HL-60 (cell line): ENCODE data around the gene GSTP1.

ENCODE experiments used
- DNase-seq, 2 experiments: peaks; one replicate each; pipeline ENCODE4 v3.0.0-alpha.2; 2010 to 2020; ENCODE audit warnings: low read depth in 1 of 2, low spot score in 1 of 2
- H3K27ac ChIP-seq: fragments of 250-450 bp; sonication (Bioruptor Pico); replicated peaks from 2 replicates; pipeline ENCODE4 v1.5.1; 2020; ENCODE audit warnings: mild to moderate bottlenecking, moderate library complexity
- H3K27me3 ChIP-seq: fragments of 250-450 bp; sonication (Bioruptor Pico); 2 replicates; pipeline ENCODE4 v1.5.1; 2021; ENCODE audit warnings: mild to moderate bottlenecking, moderate library complexity; ENCODE audit not compliant: insufficient read depth, poor library complexity, severe bottlenecking
- H3K4me3 ChIP-seq: replicated peaks from 2 replicates; pipeline ENCODE4 v1.5.1; 2011; ENCODE audit warnings: mild to moderate bottlenecking, control low read depth, low read length; ENCODE audit not compliant: insufficient read depth
- GABPA ChIP-seq: IDR thresholded peaks from 2 replicates; pipeline ENCODE4 v1.6.1; 2012; ENCODE audit warnings: low read depth
- POLR2AphosphoS5 ChIP-seq: IDR thresholded peaks from 2 replicates; pipeline ENCODE4 v1.6.1; 2012; ENCODE audit warnings: low read depth
- REST ChIP-seq: IDR thresholded peaks from 2 replicates; pipeline ENCODE4 v1.6.1; 2012; ENCODE audit warnings: low read depth; ENCODE audit not compliant: insufficient replicate concordance
- SPI1 ChIP-seq: IDR thresholded peaks from 2 replicates; pipeline ENCODE4 v1.6.1; 2012; ENCODE audit warnings: low read depth, mild to moderate bottlenecking, borderline replicate concordance
- TF ChIP-seq, protein P1 (sequence below): IDR thresholded peaks from one replicate; pipeline ENCODE4 v1.5.1; 2011; ENCODE audit warnings: low read length, control low read depth, inconsistent platforms; ENCODE audit not compliant: insufficient read depth

Gene GSTP1

GRCh38 chr11:67611165-67611564 is 27.6 kb downstream of the GSTP1 start:
- no peak for DNase-seq
- Histone ChIP-seq H3K4me3 (no peak overlapping the region), H3K27me3 (no peaks in the 10 kb centered on the region), H3K27ac (no peak overlapping the region)
- TF ChIP-seq, protein P1, sequence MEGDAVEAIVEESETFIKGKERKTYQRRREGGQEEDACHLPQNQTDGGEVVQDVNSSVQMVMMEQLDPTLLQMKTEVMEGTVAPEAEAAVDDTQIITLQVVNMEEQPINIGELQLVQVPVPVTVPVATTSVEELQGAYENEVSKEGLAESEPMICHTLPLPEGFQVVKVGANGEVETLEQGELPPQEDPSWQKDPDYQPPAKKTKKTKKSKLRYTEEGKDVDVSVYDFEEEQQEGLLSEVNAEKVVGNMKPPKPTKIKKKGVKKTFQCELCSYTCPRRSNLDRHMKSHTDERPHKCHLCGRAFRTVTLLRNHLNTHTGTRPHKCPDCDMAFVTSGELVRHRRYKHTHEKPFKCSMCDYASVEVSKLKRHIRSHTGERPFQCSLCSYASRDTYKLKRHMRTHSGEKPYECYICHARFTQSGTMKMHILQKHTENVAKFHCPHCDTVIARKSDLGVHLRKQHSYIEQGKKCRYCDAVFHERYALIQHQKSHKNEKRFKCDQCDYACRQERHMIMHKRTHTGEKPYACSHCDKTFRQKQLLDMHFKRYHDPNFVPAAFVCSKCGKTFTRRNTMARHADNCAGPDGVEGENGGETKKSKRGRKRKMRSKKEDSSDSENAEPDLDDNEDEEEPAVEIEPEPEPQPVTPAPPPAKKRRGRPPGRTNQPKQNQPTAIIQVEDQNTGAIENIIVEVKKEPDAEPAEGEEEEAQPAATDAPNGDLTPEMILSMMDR = no peak
- TF ChIP-seq REST (no peak), GABPA (no peak), POLR2AphosphoS5 (no peak), SPI1 (no peak)

DNA sequence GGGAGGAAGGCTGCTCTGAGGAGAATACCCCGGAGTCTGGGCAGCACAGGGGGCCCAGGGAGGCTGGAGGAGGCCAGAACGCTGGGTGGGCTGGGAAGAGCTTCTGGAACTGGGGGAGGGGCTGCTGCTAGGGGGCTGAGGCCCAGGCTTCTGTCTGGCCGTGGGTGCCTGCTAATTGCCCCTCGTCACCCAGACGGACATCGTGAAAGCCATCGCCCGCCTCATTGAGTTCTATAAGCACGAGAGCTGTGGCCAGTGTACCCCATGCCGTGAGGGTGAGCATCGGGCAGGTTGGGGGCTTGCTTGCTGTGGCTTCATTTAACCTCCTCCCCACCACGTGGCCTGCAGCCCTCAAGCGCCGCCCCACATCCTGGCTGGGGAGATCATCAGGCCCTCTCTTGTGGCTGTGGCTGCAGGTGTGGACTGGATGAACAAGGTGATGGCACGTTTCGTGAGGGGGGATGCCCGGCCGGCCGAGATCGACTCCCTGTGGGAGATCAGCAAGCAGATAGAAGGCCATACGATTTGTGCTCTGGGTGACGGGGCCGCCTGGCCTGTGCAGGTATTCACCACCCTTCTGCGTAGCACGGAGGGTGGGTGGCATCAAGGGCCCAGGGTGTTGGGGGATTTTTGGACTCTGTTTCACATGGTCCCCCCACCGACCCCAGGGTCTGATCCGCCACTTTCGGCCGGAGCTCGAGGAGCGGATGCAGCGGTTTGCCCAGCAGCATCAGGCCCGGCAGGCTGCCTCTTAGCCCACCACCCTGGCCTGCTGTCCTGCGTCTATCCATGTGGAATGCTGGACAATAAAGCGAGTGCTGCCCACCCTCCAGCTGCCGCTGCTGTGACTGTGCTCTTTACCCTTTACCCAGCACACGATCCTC is 28.3 kb downstream of the GSTP1 start:
- no peak overlapping the region for H3K27ac ChIP-seq
- no peak for DNase-seq
- no peaks in the 10 kb centered on the region for H3K27me3 ChIP-seq
- TF ChIP-seq SPI1 (no peak), POLR2AphosphoS5 (no peak), GABPA (no peak), REST (no peak)
- TF ChIP-seq, protein P1 = no peak
- H3K4me3 ChIP-seq = no peak overlapping the region

- Histone ChIP-seq H3K4me3 (no peak overlapping the region), H3K27ac (no peak overlapping the region; the same call in 1 of the 2 replicates), H3K27me3 (no peaks in the 10 kb centered on the region)
- no peak for DNase-seq
- TF ChIP-seq, protein P1 = no peak
- TF ChIP-seq REST (no peak), GABPA (no peak), POLR2AphosphoS5 (no peak), SPI1 (no peak)
Measured at GRCh38 chr11:67612751-67613150, 29.1 kb downstream of the GSTP1 start.
